Measurements from ENCODE around the gene CATSPERE.

DNA sequence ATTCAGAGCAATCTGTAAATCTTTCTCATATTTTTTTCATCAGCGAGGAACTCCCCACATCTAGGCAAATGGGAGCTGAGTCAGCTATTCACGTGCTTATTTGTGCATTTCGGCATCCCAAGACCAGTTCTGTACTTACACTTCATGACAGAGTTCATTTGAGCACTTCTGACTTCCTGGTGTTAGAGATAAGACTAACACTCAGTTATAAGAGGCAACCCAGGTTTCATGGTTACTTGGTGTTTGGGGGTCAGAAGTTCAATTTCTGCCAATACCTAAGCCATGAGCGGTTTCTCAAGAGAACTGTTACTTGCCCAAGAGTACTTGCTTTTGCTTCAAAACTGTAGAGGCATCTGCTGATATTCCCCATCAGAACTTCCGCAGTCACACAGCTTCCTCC is 167.7 kb downstream of the CATSPERE start:
- no peak for TF ChIP-seq CTCF (IDR thresholded peaks at IDR 0.05)
- TF ChIP-seq POLR2A (IDR thresholded peaks at IDR 0.05), result no peak

Data from prostate gland (tissue), 2 donors.